ENCODE results near the gene NTHL1.

GRCh38 chr16:1990101-1990350 lies 57.6 kb downstream of the NTHL1 start:
- TF ChIP-seq POLR2AphosphoS5 (IDR thresholded peaks at IDR 0.05; ENCODE audit: low read depth, low read length) (no peak), SIN3A (IDR thresholded peaks at IDR 0.05; ENCODE audit: borderline replicate concordance, insufficient read depth, low read length) (no peak), TAF1 (IDR thresholded peaks at IDR 0.05; ENCODE audit: borderline replicate concordance, insufficient read depth, low read length) (no peak), REST (IDR thresholded peaks at IDR 0.05; ENCODE audit: insufficient read depth in 1 of 2, low read depth in 2 of 2, low read length in 2 of 2) (no peak)
